GM21619 (cell line): ENCODE data around the gene AATK.

Experiments used
- ATAC-seq: cut with Tn5 transposase; IDR thresholded peaks from one replicate; pipeline ENCODE4 v1.9.1; 2021; ENCODE audit not compliant: unreplicated experiment

Gene AATK

DNA sequence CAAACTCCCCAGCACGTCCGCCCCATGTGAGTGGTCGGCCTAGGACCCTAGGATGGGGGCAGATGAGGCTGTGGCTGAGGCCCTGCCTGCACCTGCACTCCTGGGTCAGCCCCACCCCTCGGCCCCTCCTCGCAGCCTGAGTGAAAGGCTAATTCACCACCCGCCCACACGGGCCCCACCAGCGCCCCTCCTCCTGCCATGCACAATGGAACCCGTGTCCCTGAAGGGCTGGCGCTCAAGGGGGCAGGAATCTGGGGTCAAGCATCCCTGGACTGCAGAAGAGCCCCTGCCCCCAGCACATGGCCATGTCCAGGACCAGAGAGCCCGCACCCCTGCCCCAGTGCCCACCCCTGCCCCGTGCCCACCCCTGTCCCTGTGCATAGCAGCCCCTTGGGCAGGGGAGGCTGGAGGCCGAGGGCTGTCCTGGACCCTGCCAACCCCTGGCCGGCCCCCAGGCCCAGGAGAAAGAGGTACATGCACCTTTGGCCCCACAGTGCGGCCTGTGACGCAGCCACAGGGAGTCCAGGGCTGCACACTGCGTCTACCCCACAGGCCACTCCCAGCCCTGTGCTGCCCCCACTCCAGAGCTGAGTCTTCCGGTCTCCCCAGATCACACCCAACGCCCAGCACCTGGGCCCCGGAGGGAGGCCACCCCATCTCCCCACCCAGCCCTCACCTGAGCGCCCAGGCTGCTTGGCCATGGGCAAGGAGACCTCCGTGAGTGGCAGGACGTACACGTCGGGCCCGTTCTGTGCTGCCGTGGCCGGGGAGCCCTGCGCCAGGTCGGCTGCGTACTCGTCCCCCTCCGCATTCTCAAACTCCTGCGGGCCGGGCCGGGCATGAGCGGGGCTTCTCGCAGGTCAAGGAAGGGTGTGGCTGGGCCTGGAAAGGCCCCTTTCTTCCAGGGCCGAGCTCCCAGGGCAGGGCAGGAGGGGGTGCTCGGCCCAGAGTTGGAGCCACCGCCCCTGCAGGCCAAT is 35.3 kb downstream of the AATK start:
- ATAC-seq, result no peak

DNA sequence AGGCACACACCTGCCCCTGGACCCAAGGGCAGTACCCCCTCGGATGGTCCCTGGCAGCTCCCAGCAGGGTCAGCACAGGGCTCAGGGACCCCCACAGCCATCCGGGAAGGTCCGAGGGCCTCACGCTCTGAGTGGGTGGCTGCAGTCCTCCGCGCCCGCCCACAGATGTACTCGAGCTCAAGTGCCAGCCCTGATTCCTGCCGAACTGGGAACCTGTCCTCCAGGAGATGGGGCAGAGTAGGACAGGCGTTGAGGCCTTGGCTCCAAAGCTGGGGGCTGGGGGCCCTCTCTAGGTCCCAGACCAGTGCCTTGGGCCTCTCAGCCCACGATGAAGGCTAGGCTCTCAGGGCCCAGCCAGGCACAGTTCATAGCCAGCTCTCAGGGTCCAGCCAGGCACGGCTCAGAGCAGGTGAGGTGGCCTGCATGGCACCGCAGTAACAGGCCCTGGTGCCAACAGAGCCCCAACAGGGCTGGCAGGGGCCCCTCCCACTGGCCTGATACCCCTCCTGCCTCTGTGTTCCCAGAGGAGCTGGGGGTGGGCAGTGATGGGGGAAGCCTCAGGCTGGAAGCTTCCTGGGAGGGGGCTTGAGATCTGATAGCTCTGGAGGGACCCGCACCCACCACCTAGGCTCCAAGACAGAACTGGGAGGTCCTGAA is 36.2 kb downstream of the AATK start:
- no peak for ATAC-seq

DNA sequence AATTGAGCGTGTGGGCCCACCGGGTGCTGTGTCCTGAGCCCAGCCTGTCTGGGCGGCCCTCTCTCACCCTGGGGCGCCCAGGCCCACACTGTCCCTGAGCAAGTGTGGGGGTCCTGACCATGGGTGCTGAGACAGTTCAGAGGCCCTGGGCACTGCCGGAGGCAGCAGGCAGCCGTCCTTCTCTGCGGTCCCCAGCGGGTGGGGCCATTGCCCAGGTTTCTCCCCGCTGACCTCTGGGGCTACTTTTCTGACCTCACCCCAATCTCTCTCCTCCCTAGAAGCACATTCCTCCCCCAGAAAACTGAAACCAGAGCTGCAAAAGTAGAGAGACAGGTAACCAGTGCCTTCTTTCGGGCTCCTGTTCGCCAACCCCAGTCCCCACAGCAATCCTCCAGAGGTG is 36.7 kb downstream of the AATK start:
- ATAC-seq, result no peak

DNA sequence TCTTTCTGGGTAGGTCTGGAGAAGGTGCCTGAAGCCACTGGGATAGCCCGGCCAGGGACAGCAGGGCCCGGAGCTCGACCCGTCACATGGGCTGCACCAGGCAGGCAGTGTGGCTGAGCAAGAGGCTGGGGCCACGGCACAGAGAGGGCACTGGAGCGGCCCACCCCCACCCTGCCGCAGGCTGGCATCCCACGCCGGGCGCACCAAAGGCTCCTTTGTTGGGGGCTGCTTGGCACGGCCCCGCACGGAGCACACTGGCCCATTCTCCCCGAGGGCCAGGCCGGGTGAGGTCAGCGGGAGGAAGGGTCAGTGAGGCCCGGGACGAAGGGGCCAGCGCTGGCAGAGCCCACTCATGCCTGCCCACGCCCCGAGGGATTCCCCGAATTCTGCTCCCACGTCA is 37.2 kb downstream of the AATK start:
- ATAC-seq, result no peak

DNA sequence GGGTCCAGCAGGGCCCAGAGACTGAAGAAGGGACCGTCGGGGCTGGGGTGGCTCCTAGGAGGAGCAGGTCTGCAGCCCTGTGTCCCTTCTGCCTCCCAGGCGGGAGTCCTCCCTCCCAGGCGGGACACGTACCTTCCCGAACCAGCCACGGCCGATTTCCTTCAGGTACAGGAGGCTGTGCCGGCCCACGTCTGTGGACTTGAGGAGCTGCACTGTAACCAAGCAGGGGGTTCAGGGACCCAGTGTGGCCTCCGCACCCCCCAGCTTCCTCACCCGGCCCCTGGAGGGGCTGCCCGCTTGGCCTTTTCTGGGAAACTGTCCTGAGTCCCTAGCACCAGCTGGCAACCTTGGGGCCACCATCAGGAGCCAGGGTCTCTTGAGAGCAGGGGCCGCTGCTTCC is 37.7 kb downstream of the AATK start:
- no peak for ATAC-seq

DNA sequence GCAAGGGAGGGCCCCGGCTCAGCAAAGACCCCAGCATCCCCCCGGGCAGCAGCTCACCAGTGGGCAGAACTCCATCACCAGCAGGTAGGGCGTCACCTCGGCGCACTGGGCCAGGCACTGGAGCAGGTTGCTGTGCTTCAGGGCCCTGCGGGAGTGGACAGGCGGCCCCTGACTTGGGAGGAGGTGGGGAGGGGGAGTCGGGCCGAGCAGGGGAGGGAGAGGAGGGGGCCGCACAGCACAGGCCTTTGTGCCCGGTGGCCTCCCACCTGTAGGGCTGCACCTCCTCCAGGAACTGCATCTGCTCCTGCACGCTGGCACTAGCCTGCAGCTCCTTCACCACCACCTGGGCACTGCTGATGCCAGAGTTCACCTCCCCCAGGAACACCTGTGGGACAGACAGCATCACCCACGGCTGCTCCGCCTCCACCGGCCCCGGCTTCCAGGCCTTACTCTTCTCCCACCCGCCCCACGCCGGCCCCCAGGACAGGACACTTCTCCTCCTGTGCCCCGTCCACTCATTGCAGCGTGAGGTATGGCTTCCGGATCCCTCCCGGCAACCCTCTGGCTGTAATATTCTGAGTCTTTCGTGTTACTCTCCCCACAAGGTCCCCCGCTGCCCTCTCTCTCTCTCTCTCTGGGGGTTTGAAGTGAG is 38.4 kb downstream of the AATK start:
- ATAC-seq, result no peak

DNA sequence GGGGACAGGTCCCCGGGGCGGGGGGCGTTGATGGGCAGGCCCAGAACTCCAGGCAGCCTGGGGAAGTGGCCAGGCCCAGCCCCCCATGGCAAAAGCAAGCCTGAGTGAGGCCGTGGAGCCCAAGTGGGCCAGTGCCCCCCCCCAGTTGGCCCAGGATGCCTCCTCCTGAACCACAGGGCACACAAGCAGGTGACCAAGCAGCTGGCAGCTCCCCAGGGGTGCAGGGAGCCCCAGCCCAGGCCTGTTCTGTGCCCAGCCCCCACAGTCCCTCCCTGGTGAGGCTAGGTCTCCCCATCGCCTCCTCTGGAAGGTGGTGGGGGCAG is 38.9 kb downstream of the AATK start:
- no peak for ATAC-seq

DNA sequence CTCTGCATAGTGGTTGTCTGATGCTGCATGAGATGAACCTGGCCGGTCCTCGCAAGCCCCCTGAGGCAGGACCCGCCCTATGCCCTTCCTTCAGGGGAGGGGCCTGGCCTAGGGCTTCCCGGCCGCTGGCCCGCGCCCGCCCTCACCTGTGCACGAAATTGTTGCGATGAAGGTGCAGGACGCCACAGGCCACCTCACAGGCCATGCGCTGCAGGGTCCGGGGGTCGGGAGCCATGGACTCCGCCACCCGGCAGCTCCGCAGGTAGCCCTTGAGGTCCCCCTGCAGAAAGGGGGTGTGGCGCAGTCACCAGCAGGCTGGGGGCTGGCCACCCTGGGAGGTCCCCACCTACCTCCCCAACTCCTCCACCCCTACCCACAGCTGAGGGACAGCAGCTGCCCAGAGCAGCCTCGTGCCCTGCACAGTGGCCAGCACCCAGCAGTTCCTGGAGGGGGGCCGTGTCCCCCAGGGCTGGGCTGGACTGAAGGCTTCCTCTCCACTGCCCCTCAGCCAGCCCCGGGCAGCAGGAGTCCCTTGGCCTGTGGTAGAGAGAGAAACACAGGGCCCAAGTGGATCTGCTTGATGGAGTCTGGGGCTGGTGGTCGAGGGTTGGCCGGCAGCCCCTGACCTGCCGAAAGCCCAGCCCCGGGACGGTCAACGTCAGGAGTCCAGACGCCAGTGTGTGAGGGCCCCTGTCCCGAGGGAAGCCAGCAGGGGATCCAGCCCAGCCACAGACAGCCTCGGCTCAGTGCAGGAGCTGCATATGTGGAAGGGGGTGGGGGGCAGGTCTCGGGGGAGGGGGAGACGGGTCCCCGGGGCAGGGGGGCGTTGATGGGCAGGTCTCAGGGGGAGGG is 39.5 kb downstream of the AATK start:
- ATAC-seq, result no peak

DNA sequence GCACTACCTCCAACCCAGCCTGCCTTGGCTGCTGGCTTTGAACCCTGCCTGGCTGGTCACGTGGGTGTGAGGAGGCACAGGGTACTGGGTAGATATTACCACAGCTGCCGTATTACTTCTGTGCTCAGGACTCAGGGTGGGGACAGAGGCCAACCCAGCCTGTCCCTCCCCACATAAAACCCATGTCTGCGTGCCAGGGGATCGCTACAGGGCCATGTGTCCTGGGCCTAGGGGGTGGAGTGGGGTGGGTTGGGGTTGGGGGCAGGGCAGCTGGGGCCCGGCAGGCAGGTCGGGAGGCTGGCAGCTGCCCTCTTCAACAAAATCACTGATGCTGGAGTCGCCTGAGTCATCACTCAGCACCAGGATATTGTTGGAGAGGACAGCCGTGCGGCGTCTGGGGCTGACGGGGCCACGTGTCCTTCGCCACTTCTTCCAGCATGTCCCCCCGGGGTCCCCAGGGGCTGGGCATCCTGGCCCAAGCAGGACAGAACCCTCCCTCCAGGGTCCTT is 40.4 kb downstream of the AATK start:
- ATAC-seq, result no peak

DNA sequence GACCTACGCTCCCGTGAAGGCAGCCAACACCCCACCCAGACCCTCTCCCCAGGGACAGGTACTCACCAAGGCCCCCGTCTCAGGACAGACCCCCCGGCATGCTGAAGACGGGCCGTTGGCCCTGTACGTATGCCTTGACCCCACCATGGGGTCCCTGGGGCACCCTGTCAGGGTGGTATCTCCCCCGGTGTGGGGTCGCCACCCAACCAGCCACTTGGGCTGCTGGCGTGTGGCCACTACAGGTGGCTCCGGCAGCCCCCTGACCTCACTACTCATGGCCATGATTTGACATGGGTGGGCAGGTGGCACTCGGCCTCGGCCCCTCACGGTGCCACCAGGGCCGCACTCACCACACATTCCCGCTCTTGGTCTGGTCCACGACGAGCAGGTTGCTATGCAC is 41.6 kb downstream of the AATK start:
- no peak for ATAC-seq

DNA sequence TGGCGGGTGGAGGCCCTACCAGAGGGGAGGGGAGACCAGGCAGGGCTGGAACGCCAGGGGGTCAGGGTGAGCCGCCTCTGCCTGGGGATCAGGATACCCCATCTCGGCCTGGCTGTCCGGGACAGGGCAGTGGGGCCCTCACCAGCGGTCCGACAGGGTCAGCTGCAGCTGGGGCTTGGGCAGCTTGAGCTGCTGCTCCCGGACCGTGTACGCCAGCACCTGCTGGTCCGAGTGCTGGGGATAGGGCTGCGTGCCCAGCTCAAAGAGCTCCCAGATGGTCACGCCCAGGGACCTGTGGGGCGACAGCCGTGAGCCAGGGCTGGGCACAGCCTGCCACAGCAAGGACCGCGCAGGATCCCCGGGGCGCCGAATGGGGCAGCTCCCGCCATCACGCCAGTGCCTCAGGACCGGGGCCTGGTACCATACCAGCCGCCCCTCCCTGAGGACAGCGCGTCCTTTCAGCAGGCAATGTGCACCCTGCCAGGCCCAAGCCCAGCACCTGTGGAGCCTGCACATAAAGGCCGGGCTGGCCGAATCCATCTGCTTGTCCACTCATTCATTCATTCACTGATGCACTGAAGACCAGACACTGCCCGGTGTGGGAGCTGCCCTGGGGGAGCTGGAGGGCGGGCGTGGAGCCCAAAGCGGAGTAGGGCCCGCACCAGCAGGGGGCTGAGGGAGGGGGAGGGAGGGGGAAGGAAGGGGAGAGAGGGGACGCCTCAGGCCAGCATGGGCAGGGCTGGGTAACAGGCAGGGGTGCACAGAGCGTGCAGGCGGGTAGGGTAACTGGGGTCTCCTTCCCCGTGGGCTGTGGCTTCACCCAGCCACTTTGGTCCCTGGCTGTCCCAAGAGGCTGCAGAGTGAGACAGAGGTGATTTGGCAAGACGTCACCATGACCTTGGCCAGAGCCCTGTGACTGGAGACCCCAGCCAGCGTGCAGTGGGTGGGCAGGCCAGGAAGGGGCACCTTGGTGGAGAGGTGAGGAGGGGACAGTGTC is 42.7 kb downstream of the AATK start:
- no peak for ATAC-seq

DNA sequence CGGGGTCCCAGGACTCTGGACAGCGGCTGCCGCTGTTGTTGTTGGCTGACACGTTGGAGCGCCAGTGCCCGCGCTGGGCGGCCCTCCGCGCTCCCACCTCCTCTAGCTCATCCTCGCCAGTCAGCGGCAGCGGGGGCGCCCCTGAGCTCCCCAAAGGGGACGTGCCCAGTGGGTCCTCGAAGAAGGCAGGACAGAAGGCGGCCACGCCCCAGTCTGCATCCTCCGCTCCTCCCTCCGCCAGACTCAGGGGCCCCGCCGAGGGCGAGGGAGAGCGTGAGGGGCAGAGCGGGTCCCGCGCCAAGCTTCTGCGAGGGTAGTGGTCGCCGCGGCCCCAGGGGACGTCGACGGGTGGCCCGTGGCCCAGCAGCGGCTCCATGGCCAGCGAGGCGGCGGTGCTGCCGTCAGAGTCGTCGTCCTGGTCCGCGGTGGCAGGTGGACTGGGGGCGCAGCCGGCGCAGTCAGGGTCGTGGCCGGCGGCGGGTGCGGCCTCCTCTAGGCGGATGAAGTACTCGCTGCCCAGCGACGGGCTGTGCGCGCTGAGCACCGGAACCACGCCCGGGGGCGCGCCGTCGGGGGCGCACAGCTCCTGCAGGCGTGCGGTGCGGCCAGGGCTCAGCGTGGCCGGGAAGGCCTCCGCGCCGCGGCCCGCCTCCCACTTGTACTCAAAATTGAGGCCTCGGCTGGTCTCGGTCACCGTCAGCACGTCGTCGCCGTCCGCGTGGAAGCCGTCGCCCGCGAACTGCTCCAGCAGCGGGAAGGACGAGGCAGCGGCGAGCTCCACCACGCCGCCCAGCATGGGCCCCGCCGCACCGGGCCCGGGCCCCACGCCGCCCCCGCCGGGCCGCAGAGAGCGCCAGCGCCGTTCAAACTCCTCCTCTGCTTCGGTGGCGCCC is 43.9 kb downstream of the AATK start:
- no peak for ATAC-seq

DNA sequence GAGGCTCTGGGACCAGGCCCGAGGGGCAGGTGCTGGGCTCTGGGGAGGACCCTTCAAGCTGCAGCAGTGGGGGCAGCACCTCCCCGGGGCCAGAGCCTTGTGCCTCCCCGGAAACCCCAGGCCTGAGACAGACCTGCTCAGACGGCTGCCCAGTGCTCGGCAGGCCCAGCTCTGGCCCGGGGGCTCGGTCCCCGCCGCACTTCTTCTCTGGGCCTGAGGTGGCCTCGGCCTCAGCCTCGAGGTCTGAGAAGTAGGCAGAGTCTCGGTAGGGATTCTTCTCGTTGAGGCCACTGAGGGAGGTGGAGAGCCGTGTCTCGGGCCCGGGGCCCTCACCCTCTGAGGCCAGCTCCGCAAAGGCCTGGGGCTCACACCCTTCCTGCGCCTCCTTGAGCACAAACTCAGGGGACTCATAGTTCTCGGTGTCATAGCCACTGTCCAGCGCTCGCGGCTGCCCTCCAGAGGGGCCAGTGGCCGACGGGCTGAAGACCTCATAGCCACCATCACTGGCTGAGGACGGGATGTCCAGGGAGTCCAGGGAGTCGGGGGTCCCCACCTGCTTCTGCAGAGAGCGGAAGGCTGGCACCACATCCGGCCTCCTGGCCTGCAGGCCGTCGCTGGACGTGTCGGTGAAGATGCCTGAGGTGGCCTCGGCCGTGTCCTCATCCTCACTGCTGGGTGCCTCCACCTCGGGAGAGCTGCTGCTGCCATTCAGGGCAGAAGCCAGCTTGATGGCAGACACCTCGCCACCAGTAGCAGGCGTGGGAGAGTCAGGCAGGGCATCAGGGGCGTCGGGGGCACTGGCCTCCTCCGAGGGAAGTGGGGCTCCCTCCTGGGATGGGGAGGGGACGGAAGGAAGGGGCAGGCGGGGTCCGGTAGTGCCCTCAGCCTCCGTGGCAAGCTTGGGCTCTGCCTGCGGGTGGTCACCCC is 45.1 kb downstream of the AATK start:
- ATAC-seq, result no peak

DNA sequence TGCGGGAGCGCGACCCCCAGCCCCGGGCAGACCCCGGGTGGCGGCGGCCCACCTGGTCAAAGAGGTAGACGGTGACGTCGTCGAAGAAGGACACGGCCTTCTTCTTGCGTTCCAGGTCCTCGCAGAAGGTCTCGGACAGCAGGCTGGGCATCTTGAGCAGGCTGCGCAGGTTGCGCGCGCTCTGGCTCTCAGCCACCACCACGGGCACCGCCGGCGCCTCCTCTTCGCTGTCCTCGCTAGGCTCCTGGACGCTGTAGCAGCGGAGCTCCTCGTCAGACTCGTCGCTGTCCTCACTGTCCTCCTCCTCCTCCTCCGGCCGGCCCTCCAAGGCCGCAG is 45.9 kb downstream of the AATK start:
- no peak for ATAC-seq

DNA sequence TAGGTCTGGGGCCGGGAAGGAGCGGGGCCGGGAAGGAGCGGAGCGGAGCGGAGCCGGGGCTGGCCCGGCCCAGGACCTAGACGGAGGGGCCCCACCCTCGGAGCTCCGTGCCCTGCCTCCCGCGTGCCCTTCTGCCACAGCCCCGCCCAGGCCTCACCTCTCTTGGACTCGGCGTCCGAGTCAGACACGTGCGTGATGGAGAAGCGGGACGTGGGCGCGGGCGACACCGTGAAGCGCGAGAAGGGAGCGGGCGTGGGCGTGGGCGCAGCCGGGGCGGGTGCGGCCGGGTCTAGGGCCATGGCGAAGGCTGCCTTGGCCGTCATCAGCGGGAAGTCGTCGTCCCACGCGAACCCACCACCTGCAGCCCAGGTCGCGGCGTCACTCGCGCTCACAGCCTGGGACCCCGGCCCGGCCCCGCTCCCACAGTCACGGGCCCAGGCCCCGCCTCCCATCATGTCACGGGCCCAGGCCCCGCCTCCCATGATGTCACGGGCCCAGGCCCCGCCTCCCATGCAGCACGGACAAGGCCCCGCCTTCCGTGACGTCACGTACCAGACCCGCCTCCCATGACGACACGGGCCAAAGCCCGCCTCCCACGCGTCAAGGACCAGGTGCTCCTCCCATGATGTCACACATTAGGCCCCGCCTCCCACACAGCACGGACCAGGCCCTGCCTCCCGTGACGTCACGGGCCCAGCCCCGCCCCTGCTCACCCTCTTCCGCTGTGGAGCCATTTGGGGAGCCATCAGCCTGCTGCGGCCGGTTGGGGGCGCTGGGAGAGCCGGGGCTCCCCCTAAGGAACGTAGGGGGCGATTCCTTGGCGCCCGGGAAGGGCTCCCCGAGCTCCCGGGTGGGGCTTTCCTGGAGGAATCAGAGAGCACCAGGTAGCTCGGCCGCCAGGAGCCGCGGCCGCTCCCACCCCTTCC is 46.5 kb downstream of the AATK start:
- no peak for ATAC-seq

DNA sequence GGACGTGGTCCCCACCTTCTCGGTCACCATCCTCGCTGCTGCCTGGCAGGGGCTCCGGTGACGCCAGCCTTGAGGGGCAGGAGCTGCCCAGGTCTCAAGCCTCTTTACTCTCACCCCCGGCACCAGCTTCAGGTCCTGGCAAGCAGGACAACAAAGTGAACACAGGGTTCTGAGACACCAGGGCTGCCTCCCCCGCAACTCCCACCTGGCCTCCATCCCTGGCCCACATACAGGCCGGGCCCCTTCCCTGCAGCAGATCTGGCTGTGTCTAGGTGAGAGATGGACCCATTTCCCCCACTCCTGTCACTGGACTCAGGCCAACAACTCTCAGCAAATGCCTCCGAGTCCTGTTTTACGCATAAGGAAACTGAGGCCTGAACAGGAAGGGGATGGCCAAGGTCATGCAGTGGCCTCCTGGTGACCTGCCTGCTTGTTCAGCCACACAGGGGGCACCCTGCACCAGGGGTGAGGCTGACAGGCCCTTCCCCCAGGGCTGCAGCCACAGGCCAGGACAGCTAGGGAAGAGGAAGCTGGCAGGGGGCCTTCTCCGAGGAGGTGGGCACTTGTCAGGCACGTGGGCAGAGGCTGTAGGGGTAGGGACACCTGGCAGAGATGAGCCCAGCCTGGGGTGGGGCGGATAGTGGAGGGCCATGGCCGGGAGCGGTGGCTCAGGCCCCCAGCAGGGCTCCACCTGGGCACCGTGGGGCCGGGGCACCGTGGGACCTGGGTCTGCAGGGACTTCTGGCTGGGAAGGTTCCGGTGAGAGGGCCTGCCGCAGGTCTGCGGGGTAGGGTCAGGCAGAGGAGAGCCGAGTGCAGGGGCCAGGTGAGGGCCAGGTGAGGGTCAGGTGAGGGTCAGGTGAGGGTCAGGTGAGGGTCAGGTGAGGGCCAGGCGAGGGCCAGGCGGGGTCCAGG is 47.5 kb downstream of the AATK start:
- no peak for ATAC-seq
